ENCODE data around the gene ZBED4.

Gene ZBED4

DNA sequence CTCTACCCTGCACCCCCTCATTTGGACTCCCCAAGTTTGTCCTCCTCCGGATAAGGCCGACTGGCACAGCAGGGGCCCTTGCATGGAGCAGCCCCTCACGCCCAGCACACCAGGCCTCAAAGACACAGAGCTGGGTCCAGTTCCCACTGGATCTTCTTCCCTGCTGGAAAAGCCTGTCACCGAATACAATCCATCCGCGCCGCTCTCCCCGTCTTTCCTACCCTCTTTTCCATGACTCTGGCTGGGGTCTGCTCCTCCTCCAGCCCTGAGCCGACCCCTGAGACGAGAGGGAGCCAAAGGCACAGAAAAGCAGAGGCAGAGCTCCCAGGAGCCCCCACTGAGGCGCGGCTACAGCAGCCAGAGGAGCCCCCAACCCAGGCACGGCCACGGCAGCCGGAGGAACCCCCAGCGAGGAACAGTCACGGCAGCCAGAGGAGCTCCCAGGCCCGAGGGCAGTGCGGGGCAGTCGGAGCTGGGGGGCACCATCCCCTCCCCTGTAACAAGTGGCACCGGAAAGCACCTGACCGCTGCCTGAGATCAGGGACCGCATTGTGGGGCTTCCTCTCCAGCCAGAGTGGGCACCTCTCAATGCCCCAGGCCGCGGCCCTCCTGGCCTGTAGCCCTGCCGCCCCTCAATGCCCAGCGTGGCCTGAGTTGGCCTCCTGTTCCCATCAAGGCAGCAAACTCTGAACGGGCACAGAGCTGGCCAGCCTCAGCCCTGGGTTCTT lies 52.6 kb downstream of the ZBED4 start:
- no peak for DNase-seq (ENCODE audit: low spot score)
- in situ Hi-C loops (cut with MboI; ENCODE audit: low sequenced_read_pairs, unreplicated experiment): no loop called here
- TF ChIP-seq, protein P1, sequence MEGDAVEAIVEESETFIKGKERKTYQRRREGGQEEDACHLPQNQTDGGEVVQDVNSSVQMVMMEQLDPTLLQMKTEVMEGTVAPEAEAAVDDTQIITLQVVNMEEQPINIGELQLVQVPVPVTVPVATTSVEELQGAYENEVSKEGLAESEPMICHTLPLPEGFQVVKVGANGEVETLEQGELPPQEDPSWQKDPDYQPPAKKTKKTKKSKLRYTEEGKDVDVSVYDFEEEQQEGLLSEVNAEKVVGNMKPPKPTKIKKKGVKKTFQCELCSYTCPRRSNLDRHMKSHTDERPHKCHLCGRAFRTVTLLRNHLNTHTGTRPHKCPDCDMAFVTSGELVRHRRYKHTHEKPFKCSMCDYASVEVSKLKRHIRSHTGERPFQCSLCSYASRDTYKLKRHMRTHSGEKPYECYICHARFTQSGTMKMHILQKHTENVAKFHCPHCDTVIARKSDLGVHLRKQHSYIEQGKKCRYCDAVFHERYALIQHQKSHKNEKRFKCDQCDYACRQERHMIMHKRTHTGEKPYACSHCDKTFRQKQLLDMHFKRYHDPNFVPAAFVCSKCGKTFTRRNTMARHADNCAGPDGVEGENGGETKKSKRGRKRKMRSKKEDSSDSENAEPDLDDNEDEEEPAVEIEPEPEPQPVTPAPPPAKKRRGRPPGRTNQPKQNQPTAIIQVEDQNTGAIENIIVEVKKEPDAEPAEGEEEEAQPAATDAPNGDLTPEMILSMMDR (IDR thresholded peaks at IDR 0.05; ENCODE audit: borderline replicate concordance, control extremely low read depth, extremely low read depth, insufficient read depth, missing control alignments): no peak

DNA sequence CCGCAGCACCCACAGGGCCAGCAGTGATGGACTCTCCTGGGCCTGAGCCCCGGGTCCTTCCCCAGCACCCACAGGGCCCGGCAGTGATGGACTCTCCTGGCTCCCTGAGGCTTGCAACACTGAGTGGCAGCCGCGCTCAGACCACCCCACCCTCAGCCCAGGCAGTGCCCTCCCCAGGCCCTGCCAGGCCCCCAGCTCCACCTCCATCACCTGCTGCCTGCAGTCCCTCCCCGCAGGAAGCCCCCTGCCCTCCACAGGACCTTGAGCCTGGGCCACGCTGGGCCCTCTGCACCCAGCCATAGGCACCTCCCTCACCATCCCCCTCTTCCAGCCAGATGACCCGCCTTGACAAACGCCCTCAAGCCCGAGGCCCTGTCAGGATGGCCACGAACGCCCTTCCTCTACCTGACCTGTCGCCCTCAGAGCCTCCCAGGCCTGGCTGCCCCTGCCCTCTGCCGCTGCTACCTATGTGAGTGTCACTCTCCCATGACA lies 53.2 kb downstream of the ZBED4 start:
- in situ Hi-C loops (cut with MboI; ENCODE audit: low sequenced_read_pairs, unreplicated experiment): no loop called here
- TF ChIP-seq, protein P1 (IDR thresholded peaks at IDR 0.05; ENCODE audit: borderline replicate concordance, control extremely low read depth, extremely low read depth, insufficient read depth, missing control alignments): no peak
- no peak for DNase-seq (ENCODE audit: low spot score)

DNA sequence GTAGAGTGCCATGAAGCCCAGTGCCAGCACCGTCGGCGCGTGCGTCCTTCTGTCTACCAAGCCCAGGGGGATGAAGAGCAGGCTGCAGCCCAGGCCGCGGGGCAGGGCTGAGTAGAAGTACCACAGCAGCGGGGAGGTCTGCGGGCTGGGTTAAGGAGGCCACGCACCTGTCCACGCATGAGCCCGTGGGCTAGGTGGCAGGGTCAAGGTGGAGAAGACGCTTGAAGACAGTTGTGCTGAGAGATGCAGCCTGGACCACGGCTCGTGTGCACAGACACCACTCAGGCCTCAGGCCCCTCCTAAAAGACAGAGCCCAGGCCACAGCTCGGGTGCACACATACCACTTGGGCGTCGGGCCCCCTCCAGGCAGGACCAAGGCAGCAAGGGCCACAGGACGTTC lies 54.2 kb downstream of the ZBED4 start:
- in situ Hi-C loops (cut with MboI; ENCODE audit: low sequenced_read_pairs, unreplicated experiment): no loop called here
- no peak for DNase-seq (ENCODE audit: low spot score)
- TF ChIP-seq, protein P1 (IDR thresholded peaks at IDR 0.05; ENCODE audit: borderline replicate concordance, control extremely low read depth, extremely low read depth, insufficient read depth, missing control alignments): no peak

DNA sequence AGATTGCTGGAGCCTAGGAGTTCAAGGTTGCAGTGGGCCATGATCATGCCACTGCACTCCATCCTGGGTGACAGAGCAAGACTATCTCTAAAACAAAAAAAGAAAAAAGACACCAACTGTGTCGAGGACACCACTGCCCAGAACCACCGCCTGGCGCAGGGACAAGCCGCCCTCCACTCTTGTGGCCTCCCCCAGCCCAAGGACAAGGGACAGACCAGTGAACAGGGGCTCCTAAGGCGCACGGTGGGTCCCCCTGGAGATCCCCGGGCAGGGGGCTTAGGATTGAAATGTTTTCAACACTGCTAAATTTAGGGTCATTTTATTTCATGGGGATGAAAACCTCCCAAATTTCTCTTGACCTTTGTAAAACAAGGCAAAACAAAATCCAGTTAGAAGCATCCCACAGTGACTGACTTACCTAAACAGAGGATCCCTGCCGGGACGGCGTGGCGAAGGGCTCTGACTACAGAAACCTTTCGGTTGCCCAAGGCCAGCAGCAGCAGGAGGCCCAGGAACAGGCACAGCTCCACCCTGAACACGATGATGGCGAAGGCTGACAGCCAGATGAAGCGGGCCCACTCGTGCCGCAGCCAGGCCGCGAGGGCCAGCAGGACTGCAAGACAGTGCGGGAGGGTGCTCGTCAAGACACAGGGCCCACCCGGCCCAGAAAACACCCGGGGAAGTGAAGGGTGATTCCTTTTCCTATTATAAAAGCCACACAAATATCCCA lies 56.0 kb downstream of the ZBED4 start:
- DNase-seq (ENCODE audit: low spot score): no peak
- TF ChIP-seq, protein P1 (IDR thresholded peaks at IDR 0.05; ENCODE audit: borderline replicate concordance, control extremely low read depth, extremely low read depth, insufficient read depth, missing control alignments): no peak
- in situ Hi-C loops (cut with MboI; ENCODE audit: low sequenced_read_pairs, unreplicated experiment): no loop called here

DNA sequence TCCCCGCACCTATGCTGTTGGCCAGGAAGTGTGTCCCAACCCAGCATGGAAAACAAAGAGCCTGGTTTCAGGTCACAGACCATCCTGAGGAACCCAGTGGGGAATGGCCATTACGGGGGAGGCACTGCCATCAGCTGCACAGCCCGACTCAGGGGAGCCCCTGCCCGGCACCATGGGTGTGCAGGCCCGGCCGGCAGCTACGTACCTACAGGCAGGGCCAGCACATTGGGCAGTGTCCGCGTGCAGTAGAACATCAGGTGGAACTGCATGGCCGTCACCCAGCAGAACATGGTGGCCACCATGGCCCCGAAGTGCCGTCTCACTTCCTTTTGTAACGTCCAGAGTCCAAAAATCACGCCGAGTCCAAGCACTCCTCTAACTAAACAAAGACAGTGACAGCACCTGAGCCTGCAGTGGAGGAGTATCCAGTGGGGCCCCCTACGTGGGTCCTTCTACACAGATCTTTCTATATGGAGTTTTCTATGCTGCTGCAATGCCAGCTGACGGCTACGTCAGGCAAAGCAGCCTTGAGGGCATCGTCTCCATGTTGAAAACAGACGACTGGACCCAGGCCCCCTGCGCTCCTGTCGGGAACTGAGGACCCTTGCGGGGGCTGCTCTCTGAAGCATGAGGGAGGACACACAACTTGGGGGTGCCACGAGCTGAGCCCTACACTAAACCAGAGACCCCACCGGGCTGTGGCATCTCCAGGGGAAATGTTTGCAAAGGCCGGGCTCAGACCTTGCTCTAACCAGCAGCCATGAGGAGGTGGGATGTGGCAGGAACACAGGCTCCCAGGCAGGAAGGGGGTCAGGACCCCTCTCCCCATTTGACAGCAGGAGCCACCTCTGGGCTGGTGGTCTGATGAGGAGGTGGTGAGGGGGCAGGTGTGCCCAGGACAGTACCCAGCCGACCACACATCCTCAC lies 56.8 kb downstream of the ZBED4 start:
- in situ Hi-C loops (cut with MboI; ENCODE audit: low sequenced_read_pairs, unreplicated experiment): no loop called here
- DNase-seq (ENCODE audit: low spot score): no peak
- TF ChIP-seq, protein P1 (IDR thresholded peaks at IDR 0.05; ENCODE audit: borderline replicate concordance, control extremely low read depth, extremely low read depth, insufficient read depth, missing control alignments): no peak
